Vagina (tissue), 2 donors: ENCODE results near the gene RRP1B.

ENCODE experiments used
- CTCF ChIP-seq, 3 experiments: fragments of 450-650 bp in 2 of 3; fragments of 200-600 bp in 1 of 3; sonication (generic) in 1 of 3; IDR thresholded peaks; one replicate each; pipeline ENCODE4 v1.5.1; 2017 to 2019; ENCODE audit warnings: antibody characterized with exemption in 3 of 3, mild to moderate bottlenecking in 2 of 3, moderate library complexity in 2 of 3
- POLR2A ChIP-seq, 2 donors: fragments of 450-650 bp; IDR thresholded peaks; one replicate each; pipeline ENCODE4 v1.6.1; 2017; ENCODE audit warnings: antibody characterized with exemption in 2 of 2, mild to moderate bottlenecking in 2 of 2, moderate library complexity in 2 of 2

- TF ChIP-seq POLR2A (IDR thresholded peaks at IDR 0.05) (no peak), CTCF (IDR thresholded peaks at IDR 0.05) (no peak)
These were observed 73.7 kb downstream of the RRP1B start for GRCh38 chr21:43733060-43733459.
